Hematopoietic multipotent progenitor cell treated with erythropoietin and hydrocortisone succinate and interleukin-3 and kit ligand, for 4 days (in vitro differentiated cells): ENCODE data around the gene RAD51B.

Experiments
- DNase-seq: peaks from one replicate; pipeline ENCODE4 v3.0.0-alpha.2; 2015

RAD51B gene

GRCh38 chr14:68315081-68315480 is 495.5 kb downstream of the RAD51B start:
- no peak for DNase-seq

DNA sequence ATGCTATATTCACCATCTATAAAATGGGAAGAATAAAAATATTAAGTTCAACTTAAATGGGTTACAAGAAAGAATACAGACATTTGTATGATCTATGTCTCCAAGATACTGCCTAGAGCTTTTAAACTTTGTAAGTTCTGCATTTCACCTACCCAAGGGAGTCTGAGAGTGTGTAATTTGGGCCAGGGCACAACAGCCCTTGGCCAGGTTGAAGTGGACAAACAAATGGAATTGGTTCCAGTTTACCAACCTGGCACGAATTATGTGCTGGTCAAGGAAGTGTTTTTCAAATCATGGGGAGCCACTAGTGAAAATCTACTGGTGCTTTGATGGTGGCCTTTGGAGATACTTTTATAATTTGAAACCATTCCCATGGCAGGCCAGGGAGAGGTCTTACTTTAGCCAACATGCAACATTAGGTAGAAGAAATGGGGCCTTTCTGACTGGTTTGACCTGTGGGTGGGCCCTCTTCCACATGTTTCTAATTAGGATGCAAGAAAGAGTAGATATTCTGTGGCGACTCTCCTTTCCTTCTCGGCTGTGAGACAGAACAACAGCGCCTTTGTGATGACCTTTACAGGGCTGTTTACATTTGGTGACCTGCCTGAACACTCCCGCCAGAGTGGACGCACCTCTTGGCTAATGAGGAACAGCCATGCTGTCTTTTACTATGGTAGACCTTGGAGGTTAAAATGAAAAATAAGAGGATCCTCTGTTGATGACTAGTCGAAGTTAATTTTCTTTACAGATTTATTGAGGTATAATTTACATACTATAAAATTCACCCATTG is 496.7 kb downstream of the RAD51B start:
- no peak for DNase-seq

GRCh38 chr14:68317239-68317638 is 497.7 kb downstream of the RAD51B start:
- no peak for DNase-seq

DNA sequence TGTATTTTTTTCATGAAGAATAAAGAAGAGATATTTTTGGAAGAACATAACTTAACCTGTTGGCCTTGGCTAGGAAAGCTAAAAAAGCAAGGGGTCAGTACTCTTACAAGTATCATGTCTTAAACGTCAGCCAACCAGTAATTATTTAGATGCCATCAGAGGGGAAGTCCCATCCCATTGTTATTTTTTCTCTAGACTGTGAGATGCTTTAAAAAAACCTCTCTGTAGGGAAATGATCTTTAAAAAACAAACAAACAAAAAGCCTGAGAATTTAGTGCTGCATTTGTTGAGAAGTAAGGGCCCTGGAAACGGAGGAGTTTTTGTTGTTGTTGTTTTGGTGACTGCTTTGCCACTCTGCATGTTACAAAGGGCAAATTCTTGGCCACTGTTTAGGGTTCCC is 499.2 kb downstream of the RAD51B start:
- DNase-seq, result no peak

DNA sequence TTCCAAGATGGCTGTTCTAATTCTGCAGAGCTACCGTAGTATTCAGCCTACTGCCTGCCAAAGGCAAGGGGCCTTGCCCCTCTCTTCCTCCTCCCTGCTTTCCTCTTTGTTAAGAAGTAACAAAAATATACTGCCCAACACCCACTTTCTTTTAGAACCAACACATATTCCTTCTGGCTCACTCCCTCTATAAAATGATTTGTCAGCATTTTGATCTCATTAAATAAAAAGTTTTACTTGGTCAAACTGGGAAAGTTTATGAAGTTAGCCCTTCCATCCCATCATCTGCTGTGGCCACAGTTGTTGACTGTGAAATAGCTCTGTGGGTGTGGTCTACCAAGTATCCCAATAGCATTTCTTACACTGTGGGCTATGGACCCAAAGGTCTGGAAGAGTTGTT is 500.9 kb downstream of the RAD51B start:
- DNase-seq, result no peak

GRCh38 chr14:68322940-68323620 is 503.5 kb downstream of the RAD51B start:
- no peak for DNase-seq

GRCh38 chr14:68325267-68325807 is 505.8 kb downstream of the RAD51B start:
- DNase-seq, result peak; percentile 28

DNA sequence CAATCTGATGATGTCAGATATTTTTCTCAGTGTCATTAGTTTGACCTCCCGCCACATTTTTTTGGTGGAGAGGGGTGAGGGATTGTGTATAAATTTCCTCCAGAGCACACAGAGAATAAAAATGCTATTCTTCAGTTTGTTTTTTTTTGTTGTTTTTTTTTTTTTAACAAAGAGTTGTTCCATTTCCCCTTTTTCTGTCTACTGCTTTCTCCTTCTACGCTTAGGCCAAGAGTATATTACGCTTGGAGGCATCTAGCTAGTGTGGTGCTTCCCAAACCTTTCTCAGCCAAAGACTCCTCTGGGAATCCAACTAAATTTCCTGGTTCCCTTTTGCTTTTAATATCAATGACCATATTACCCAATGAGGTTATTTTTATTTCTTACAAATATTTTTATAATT is 507.7 kb downstream of the RAD51B start:
- no peak for DNase-seq

GRCh38 chr14:68328509-68328908 is 508.9 kb downstream of the RAD51B start:
- no peak for DNase-seq

- no peak for DNase-seq
Observed at GRCh38 chr14:68331426-68331825, 511.8 kb downstream of the RAD51B start.

GRCh38 chr14:68331991-68332390 is 512.4 kb downstream of the RAD51B start:
- DNase-seq, result no peak

DNA sequence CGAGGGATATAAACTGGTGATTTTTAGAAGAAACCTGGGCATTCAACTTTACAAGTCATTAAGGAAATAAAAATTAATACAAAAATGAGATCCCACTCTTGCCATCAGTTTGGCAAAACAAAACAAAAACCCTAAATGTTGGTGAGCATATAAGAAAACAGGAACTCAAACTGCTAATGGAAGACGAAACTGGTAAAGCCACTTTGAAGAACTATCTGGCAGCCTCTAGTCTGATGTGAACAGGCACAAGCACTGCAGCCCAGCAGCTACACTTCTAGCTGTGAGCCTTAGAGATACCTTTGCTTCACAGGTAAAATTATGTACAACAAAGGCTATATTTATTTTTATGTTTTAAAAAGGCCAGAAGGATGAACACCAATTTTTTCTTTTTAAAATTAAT is 513.7 kb downstream of the RAD51B start:
- no peak for DNase-seq

- no peak for DNase-seq
Observed at GRCh38 chr14:68335312-68335711, 515.7 kb downstream of the RAD51B start.

DNA sequence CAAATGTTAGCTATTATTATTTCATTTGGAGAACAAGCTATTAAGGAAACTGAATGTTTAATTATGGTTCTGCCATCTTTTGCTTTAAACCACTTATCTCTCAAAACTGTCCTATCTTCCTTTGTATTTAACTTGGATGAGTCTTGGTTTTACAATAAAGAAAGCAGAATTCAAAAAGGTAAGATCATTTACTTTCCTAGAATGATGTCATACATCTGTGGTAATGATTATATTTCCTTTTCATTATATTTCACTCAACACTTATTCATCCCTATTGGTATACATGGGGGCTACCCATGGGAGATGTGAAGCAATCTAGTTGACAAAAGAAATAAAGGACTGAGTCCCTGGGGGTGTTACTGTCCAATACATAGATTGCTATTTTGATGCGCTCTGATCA is 516.6 kb downstream of the RAD51B start:
- no peak for DNase-seq

GRCh38 chr14:68337279-68337678 is 517.7 kb downstream of the RAD51B start:
- peak; percentile 28 for DNase-seq

DNA sequence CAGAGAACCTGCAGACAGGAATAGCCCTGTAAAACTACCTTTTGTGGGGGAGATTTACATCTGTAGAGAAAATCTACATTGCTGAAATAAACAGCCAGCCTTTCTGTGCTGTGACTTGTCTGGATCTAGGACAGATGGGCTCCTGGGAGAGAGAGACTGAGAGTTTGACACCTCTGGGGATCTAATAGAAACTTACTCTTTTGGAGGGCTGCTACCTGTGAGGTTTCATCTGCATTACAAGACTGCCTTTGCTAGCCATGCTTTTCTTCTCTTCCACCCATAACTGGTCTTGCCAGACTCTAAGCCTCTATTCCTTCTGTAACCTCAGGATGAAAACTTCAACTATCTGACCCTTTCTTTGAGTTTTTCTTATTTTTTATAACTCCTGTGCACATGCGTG is 520.7 kb downstream of the RAD51B start:
- no peak for DNase-seq

GRCh38 chr14:68341411-68342212 is 522.0 kb downstream of the RAD51B start:
- peak; percentile 13 for DNase-seq

- peak; percentile 18 for DNase-seq
Observed at GRCh38 chr14:68342216-68342763, 522.7 kb downstream of the RAD51B start.

DNA sequence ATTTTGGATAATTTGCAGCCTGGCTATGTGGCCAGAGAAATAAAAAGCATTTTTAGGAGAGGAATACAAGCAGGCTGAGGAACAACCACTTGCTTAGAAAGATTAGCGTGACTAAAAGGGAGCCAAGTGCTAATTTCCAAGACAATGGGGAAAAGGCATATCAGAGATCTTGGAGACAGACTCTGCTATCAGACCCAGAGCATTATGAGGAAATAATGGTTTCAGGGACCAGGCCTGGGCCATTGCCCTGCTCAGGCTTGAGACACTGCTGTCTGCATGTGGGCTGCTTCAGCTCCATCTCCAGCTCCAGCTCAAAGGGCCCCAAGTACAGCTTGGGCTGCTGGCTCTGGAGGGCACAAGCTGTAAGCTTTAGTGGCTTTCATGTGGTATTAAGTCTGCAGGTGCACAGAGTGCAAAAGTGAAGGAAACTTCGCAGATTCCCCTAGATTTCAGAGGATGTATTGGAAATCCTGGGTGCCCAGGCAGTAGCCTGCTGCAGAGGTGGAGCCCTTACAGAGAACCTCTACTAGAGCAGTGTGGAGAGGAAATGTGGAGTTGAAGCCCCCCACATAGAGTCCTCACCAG is 524.0 kb downstream of the RAD51B start:
- DNase-seq, result no peak

DNA sequence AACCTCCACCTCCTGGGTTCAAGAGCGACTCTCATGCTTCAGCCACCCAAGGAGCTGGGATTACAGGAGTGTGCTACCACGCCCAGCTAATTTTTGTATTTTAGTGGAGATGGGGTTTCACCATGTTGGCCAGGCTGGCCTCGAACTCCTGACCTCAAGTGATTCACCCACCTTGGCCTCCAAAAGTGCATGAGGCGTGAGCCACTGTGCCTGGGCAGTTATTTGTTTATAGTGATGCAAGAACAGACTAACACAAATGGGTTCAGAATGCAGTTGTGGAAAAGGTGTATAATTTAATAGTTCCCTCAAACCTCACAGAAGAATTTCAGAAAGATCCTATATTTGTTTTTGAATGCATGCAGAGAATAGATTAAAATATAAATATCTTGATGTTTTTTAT is 526.2 kb downstream of the RAD51B start:
- DNase-seq, result no peak

DNA sequence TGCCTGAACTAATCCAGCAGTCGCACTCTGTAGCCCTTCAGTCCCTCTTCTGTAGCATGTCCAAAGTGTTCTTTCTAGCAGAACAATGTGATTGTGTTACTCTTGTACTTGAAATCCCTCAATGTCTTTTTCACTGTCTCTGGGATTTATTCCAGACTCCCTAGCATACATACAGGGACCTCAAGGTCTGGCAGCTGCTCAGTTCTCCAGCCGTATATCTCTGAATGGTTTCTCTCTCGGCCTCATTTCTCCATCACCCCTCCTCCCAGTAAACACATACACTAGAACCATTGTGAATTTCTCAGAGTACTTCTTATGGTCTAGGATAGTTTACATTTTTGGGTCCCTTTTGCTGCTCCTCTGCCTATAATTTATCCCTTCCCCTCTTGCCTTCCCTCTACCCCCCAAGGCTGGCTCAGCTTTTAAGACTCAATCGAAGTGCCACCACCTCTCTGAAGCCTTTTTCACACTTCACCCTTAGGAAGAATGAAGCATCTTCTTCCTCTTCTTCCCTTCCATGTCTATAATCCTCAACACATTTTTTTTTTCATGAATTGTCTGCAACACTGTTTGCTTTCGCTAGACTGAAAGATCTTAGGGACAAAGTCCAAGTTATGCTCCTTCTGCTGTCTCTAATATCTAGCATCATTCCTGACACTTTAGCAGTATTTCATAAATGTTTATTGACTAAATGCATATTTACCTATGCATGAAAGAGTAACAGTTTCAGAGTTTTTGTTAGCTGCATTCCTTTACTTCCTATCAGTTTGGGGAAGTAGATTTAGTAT is 527.2 kb downstream of the RAD51B start:
- DNase-seq, result no peak
